Measurements from ENCODE around the gene SPOCK1. TPM values are rescaled to one million over a fixed set of nuclear protein-coding genes. Genes with fewer than 3 reads are reported as not detected.

The SPOCK1 gene
- total and polyA plus RNA-seq, 2 donors (not counting 3 experiments of a cell fraction or from before 2014, with no cell fraction given): 144 to 280 TPM

GRCh38 chr5:137409736-137410135, 89.4 kb downstream of the SPOCK1 start:
- BruUV-seq (replicated peaks): no TSS peak
- Histone ChIP-seq H3K9me1 (replicated peaks; ENCODE audit: control insufficient read depth, extremely low read depth, insufficient read depth, low read length) (no peaks in the 10 kb centered on the region), H3K79me2 (ENCODE audit: control insufficient read depth, insufficient read depth, low read length) (peaks cover 66% of the 10 kb centered on the region), H4K20me1 (replicated peaks; ENCODE audit: control insufficient read depth, extremely low read depth, insufficient read depth, low read length) (no peaks in the 10 kb centered on the region), H3K36me3 (ENCODE audit: control insufficient read depth in 2 of 2, extremely low read depth in 1 of 2, insufficient read depth in 2 of 2, low read length in 2 of 2) (no peaks in the 10 kb centered on the region), H3K27me3 (ENCODE audit: control insufficient read depth in 2 of 2, insufficient read depth in 2 of 2, low read length in 2 of 2) (no peaks in the 10 kb centered on the region), H3K9me3 (replicated peaks; ENCODE audit: control insufficient read depth, insufficient read depth, low read length) (no peaks in the 10 kb centered on the region), H3K9ac (replicated peaks; ENCODE audit: extremely low read depth, insufficient read depth, low read length) (no peak overlapping the region), H3K4me2 (ENCODE audit: insufficient read depth, low read length) (no peak overlapping the region), H3K4me1 (ENCODE audit: control insufficient read depth, extremely low read depth, insufficient read depth, low read length) (peaks cover 2% of the 10 kb centered on the region), H2AFZ (ENCODE audit: low read depth, low read length) (no peak overlapping the region), H3K27ac (ENCODE audit: insufficient read depth, low read depth, low read length) (no peak overlapping the region), H3K4me3 (replicated peaks in 1 of 3; ENCODE audit: insufficient read depth in 1 of 3, low read depth in 1 of 3, low read length in 3 of 3) (no peak overlapping the region)
- TF ChIP-seq MYC (IDR thresholded peaks at IDR 0.05; ENCODE audit: low read depth, low read length) (no peak), POLR2A (IDR thresholded peaks at IDR 0.05; ENCODE audit: low read depth, low read length) (no peak), CTCF (IDR thresholded peaks at IDR 0.05; ENCODE audit: extremely low read depth in 1 of 2, insufficient read depth in 1 of 2, low read depth in 1 of 2, low read length in 2 of 2) (no peak), POLR2AphosphoS5 (IDR thresholded peaks at IDR 0.05; ENCODE audit: insufficient read depth, low read depth, low read length) (no peak), GATA2 (IDR thresholded peaks at IDR 0.05; ENCODE audit: insufficient read depth, insufficient read length, low read depth, low read length) (no peak), MAX (IDR thresholded peaks at IDR 0.05; ENCODE audit: insufficient read depth, insufficient read length) (no peak), JUN (IDR thresholded peaks at IDR 0.05; ENCODE audit: borderline replicate concordance, insufficient read depth, insufficient read length, low read depth) (no peak), FOS (IDR thresholded peaks at IDR 0.05; ENCODE audit: borderline replicate concordance, insufficient read depth, low read length) (no peak), EZH2 (IDR thresholded peaks at IDR 0.05; ENCODE audit: borderline replicate concordance, low read depth, low read length, severe bottlenecking) (no peak)
- DNase-seq (ENCODE audit: low read depth, low spot score) (no peak), FAIRE-seq (no peak)
- dilution Hi-C loops (cut with MboI; ENCODE audit: extremely low pct_ligation_motif_present, low sequenced_read_pairs) (no loop called here), intact Hi-C loops (cut with micrococcal nuclease) (no loop called here)
- CTCF ChIA-PET: interaction anchor here (1.4 to 3.4 kb wide), 2 partner anchors 9 to 64 kb away, joined by 4 to 14 read pairs; no protein-coding TSS in a partner anchor
- POLR2A ChIA-PET: no interaction called here

Measured in endothelial cell of umbilical vein (primary cell).